Measurements from ENCODE around the gene RPE.

DNA sequence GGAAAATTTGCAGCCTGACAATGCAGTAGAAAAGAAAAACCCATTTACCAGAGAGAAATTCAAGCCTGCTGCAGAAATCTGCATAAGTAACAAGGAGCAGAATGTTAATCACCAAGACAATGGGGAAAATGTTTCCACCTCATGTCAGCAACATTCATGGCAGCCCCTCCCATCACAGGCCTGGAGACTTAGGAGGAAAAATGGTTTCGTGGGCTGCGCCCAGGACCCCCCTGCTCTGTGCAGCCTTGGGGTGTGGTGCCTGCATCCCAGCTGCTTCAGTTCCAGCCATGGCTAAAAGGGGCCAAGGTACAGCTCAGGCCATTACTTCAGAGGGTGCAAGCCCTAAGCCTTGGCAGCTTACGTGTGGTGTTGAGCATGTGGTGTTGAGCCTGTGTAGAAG lies 53.4 kb downstream of the RPE start:
- TF ChIP-seq, protein P1, sequence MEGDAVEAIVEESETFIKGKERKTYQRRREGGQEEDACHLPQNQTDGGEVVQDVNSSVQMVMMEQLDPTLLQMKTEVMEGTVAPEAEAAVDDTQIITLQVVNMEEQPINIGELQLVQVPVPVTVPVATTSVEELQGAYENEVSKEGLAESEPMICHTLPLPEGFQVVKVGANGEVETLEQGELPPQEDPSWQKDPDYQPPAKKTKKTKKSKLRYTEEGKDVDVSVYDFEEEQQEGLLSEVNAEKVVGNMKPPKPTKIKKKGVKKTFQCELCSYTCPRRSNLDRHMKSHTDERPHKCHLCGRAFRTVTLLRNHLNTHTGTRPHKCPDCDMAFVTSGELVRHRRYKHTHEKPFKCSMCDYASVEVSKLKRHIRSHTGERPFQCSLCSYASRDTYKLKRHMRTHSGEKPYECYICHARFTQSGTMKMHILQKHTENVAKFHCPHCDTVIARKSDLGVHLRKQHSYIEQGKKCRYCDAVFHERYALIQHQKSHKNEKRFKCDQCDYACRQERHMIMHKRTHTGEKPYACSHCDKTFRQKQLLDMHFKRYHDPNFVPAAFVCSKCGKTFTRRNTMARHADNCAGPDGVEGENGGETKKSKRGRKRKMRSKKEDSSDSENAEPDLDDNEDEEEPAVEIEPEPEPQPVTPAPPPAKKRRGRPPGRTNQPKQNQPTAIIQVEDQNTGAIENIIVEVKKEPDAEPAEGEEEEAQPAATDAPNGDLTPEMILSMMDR (IDR thresholded peaks at IDR 0.05; ENCODE audit: poor library complexity, severe bottlenecking), result no peak
- TF ChIP-seq TAF1 (IDR thresholded peaks at IDR 0.05; ENCODE audit: low read depth) (no peak), POLR2AphosphoS5 (IDR thresholded peaks at IDR 0.05) (no peak), EP300 (conservative IDR thresholded peaks at IDR 0.05; ENCODE audit: poor library complexity, severe bottlenecking) (no peak), EZH2 (IDR thresholded peaks at IDR 0.05; ENCODE audit: borderline replicate concordance, insufficient read depth, low read length, poor library complexity, severe bottlenecking) (no peak), RAD21 (conservative IDR thresholded peaks at IDR 0.05) (no peak)
